CD4-positive, alpha-beta T cell (primary cell): ENCODE results near the gene SETD5. TPM values are rescaled to one million over a fixed set of nuclear protein-coding genes. Genes with fewer than 3 reads are reported as not detected.

ENCODE experiments used
- ATAC-seq: fragments of 200-7000 bp; cut with Tn5 transposase; one replicate; pipeline ENCODE4 v1.10.0; 2022; ENCODE audit warnings: mild to moderate bottlenecking; ENCODE audit not compliant: poor library complexity
- CTCF ChIA-PET: fragments of 350-600 bp; sonication (Branson Sonifier 250); formaldehyde crosslinking; loops from one replicate; lab custom pipeline; 2021; ENCODE audit warnings: antibody characterized with exemption, inconsistent platforms; lab: Charles Lee
- POLR2A ChIA-PET: fragments of 350-600 bp; sonication (Branson Sonifier 250); formaldehyde crosslinking; loops from one replicate; lab custom pipeline; 2021; ENCODE audit warnings: antibody characterized with exemption, inconsistent platforms; lab: Charles Lee
- DNase-seq, 14 experiments: peaks; one replicate each; pipeline ENCODE4 v3.0.0-alpha.2; 2013 to 2020; ENCODE audit warnings: mixed read lengths in 2 of 14
- H3K27ac ChIP-seq, 2 donors: one replicate each; pipeline versions ENCODE4 v1.5.1 to v1.7.0; 2013; ENCODE audit warnings: low read length in 2 of 2, low read depth in 1 of 2, mild to moderate bottlenecking in 1 of 2
- H3K27me3 ChIP-seq, 2 experiments: 1 replicate in 1 of 2; 2 replicates in 1 of 2; pipeline versions ENCODE4 v1.6.1 to v1.7.0; 2013; ENCODE audit warnings: low read length in 2 of 2, control low read depth in 1 of 2, mild to moderate bottlenecking in 1 of 2, moderate library complexity in 1 of 2; ENCODE audit not compliant: insufficient read depth in 2 of 2, control insufficient read depth in 1 of 2
- H3K36me3 ChIP-seq: one replicate; pipeline ENCODE4 v1.6.1; 2013; ENCODE audit warnings: low read length, control low read depth; ENCODE audit not compliant: insufficient read depth
- H3K4me1 ChIP-seq: one replicate; pipeline ENCODE4 v1.6.1; 2013; ENCODE audit warnings: low read length, control low read depth; ENCODE audit not compliant: insufficient read depth
- H3K4me3 ChIP-seq: one replicate; pipeline ENCODE4 v1.5.1; 2013; ENCODE audit warnings: mild to moderate bottlenecking, low read length, moderate library complexity
- H3K9me3 ChIP-seq, 2 experiments: 1 replicate in 1 of 2; 2 replicates in 1 of 2; pipeline versions ENCODE4 v1.6.1 to v1.7.0; 2013; ENCODE audit warnings: low read length in 2 of 2, mild to moderate bottlenecking in 2 of 2, control low read depth in 1 of 2, moderate library complexity in 1 of 2; ENCODE audit not compliant: control insufficient read depth in 1 of 2, insufficient read depth in 1 of 2
- H3K27ac Mint-ChIP-seq: one replicate; pipeline ENCODE4 v1.8.0; 2020; ENCODE audit warnings: mixed read lengths
- H3K27me3 Mint-ChIP-seq: one replicate; pipeline ENCODE4 v1.8.0; 2021; ENCODE audit warnings: mixed read lengths
- H3K36me3 Mint-ChIP-seq: one replicate; pipeline ENCODE4 v1.8.0; 2021; ENCODE audit warnings: low read depth, mixed read lengths
- H3K4me1 Mint-ChIP-seq: one replicate; pipeline ENCODE4 v1.8.0; 2021; ENCODE audit warnings: low read depth, mixed read lengths
- H3K4me3 Mint-ChIP-seq: one replicate; pipeline ENCODE4 v1.8.0; 2020; ENCODE audit warnings: mild to moderate bottlenecking, mixed read lengths
- H3K9me3 Mint-ChIP-seq: one replicate; pipeline ENCODE4 v1.8.0; 2020; ENCODE audit warnings: mixed read lengths
- intact Hi-C, 2 experiments: fragments of 100-400 bp; cut with DNase I in 1 of 2; cut with micrococcal nuclease in 1 of 2; formaldehyde crosslinking; loops; one replicate each; pipeline versions ENCODE4 v1.15.1 to v1.9.0; 2023 to 2025; cut with DNase I, micrococcal nuclease
- total RNA-seq, 174 experiments: library from RNA in 2 of 174; stranded (reverse) in 2 of 174; gene quantifications; one replicate each; pipeline ENCODE4 v1.2.3 and lab custom pipeline; 2021 to 2026
- TF ChIP-seq, protein P1 (sequence below): fragments of 200-600 bp; IDR thresholded peaks from one replicate; pipeline ENCODE4 v1.8.0; 2022; ENCODE audit warnings: antibody characterized with exemption, mild to moderate bottlenecking

The SETD5 gene
- total RNA-seq, 2 experiments from 2014 or later: 58.5 to 67.6 TPM

DNA sequence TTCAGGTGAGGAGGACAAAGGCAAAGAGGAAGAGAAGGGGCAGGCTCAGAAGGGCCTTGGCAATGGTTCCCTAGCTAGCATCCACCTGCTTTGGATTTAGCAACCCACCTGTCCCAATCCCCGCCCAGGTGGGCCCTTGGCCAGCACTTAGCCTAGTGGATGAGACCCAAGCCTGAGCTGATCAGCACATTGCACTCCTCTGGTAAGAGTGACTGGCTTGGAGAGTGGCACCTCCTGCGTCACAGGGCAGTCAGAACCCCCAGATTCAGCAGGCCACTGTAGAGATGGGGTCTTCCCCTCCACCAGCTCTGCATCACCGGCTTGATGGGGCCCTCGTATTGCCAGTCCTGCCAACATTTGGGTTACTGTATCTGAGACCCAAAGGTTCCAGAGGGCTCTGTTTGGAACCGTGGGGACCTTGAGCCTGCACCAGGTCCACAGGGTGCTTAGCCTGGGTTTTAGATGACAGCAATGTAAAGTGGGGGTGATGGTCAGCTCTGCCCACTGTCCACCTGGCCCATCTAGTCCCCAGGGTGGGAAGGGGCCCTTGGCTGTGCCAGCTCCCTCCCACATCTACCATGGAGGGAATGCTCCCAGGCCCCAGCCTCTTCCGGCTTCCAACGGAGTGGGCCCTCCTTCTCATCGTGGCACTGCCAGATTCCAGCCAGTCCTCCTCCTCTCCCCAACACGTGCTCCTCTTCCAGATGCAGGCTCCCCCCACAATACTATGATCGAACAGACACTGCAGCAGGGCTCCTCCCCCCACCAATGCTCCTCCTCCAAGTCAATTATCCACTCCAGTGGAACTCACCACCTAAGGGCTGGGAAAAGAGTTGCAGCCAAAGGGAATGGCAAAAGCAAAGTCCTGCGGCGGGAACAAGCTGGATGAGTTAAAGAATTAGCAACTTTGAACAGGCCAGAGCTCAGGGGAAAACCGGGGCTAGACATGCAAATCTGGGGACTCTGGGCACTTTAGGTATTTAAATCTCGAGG lies 110.5 kb downstream of the SETD5 start:
- DNase-seq (no peak), ATAC-seq (no peak)
- Mint-ChIP-seq H3K9me3 (no peaks in the 10 kb centered on the region), H3K36me3 (no peaks in the 10 kb centered on the region), H3K4me3 (no peak overlapping the region), H3K27me3 (peaks cover 39% of the 10 kb centered on the region), H3K4me1 (no peaks in the 10 kb centered on the region), H3K27ac (no peak overlapping the region)
- intact Hi-C loops: no loop called here
- H3K9me3 ChIP-seq: no peaks in the 10 kb centered on the region
- H3K27me3 ChIP-seq: peaks cover 12 to 16% of the 10 kb centered on the region in 2 experiments
- TF ChIP-seq, protein P1, sequence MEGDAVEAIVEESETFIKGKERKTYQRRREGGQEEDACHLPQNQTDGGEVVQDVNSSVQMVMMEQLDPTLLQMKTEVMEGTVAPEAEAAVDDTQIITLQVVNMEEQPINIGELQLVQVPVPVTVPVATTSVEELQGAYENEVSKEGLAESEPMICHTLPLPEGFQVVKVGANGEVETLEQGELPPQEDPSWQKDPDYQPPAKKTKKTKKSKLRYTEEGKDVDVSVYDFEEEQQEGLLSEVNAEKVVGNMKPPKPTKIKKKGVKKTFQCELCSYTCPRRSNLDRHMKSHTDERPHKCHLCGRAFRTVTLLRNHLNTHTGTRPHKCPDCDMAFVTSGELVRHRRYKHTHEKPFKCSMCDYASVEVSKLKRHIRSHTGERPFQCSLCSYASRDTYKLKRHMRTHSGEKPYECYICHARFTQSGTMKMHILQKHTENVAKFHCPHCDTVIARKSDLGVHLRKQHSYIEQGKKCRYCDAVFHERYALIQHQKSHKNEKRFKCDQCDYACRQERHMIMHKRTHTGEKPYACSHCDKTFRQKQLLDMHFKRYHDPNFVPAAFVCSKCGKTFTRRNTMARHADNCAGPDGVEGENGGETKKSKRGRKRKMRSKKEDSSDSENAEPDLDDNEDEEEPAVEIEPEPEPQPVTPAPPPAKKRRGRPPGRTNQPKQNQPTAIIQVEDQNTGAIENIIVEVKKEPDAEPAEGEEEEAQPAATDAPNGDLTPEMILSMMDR: no peak
- H3K4me3 ChIP-seq: no peak overlapping the region
- H3K4me1 ChIP-seq: no peaks in the 10 kb centered on the region
- H3K36me3 ChIP-seq: no peaks in the 10 kb centered on the region
- CTCF ChIA-PET: interaction anchor here (0.8 kb wide), 1 partner anchor 76 kb away, joined by 3 read pairs; no protein-coding TSS in a partner anchor
- H3K27ac ChIP-seq: no peak overlapping the region
- POLR2A ChIA-PET: no interaction called here

DNA sequence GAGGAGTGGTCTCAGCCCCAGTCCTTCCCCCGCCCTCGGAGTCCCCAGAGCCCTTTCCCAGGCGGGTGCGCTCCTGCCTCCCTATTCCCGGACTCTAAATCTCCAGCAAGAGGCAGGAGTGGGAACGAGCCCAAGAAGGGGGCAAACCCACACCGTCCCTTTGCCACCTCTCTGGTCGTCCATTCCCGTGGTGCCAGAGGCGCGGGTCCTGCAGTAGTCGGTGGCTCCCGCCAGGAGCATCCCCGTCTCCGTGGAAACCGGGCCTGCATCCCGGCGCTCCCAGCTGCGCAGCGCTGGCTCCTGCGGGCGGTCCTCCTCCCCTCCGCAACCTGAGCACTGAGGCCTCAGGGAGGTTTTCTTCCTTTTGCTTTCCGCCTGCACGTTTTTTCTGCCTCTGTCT lies 111.4 kb downstream of the SETD5 start:
- DNase-seq: no peak
- Histone ChIP-seq H3K36me3 (no peaks in the 10 kb centered on the region), H3K4me3 (no peak overlapping the region), H3K4me1 (no peaks in the 10 kb centered on the region), H3K27ac (no peak overlapping the region), H3K9me3 (no peaks in the 10 kb centered on the region), H3K27me3 (peaks cover 12 to 16% of the 10 kb centered on the region in 2 experiments)
- no peak for ATAC-seq
- POLR2A ChIA-PET: no interaction called here
- Mint-ChIP-seq H3K9me3 (no peaks in the 10 kb centered on the region), H3K27ac (no peak overlapping the region), H3K27me3 (peaks cover 38% of the 10 kb centered on the region), H3K36me3 (no peaks in the 10 kb centered on the region), H3K4me1 (no peaks in the 10 kb centered on the region), H3K4me3 (no peak overlapping the region)
- TF ChIP-seq, protein P1: no peak
- intact Hi-C loops: no loop called here
- CTCF ChIA-PET: interaction anchor here (0.8 kb wide), 1 partner anchor 77 kb away, joined by 3 read pairs; no protein-coding TSS in a partner anchor

DNA sequence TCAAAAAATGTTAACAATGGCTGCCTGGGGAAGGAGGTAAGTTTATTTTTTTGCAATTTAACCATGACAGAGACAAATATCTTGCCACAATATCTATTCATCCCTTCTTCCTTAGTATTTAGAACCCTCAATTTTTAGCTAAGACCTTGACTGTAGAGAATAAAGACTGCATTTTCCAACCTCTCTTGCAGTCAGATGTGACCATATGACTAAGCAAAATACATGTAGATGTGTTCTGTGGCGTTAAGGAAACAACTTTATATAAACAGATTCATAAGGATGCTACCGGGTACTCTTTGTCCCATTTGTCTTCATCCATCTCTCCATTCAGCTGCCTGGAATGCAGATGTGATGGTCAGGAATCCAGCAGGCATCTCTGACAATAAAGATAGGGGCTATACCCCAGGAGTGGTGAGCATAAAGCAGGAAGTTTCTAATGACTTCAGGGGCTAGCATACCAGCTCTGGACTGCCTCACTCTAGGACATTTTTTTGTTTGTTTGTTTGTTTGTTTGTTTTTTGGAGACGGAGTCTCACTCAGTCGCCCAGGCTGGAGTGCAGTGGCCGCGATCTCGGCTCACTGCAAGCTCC lies 115.1 kb downstream of the SETD5 start:
- ChIA-PET CTCF (interaction anchor here (1.7 kb wide), 1 partner anchor 9 kb away, joined by 4 read pairs; no protein-coding TSS in a partner anchor), POLR2A (no interaction called here)
- no peak for DNase-seq
- Histone ChIP-seq H3K4me3 (no peak overlapping the region), H3K9me3 (no peaks in the 10 kb centered on the region), H3K27ac (no peak overlapping the region), H3K36me3 (no peaks in the 10 kb centered on the region), H3K27me3 (peaks cover 12 to 16% of the 10 kb centered on the region in 2 experiments), H3K4me1 (no peaks in the 10 kb centered on the region)
- TF ChIP-seq, protein P1: no peak
- no peaks in the 10 kb centered on the region for H3K9me3 Mint-ChIP-seq
- no peak for ATAC-seq
- H3K4me1 Mint-ChIP-seq: no peaks in the 10 kb centered on the region
- no peak overlapping the region for H3K4me3 Mint-ChIP-seq
- H3K27ac Mint-ChIP-seq: no peak overlapping the region
- peaks cover 31% of the 10 kb centered on the region for H3K27me3 Mint-ChIP-seq
- no peaks in the 10 kb centered on the region for H3K36me3 Mint-ChIP-seq
- intact Hi-C loops: loop anchor here in 1 of 2 experiments (5.0 kb wide), 1 partner anchor 1220 kb away; no protein-coding TSS in a partner anchor
